Endothelial cell of umbilical vein (primary cell): ENCODE measurements around the gene TMEM139.

Experiments used
- MYC ChIP-seq: IDR thresholded peaks from one replicate; pipeline ENCODE4 v1.6.1; 2011; ENCODE audit warnings: mild to moderate bottlenecking, low read depth, low read length
- POLR2A ChIP-seq: IDR thresholded peaks from 2 replicates; pipeline ENCODE4 v1.6.1; 2012; ENCODE audit warnings: low read depth, mild to moderate bottlenecking, control low read depth, low read length
- POLR2AphosphoS5 ChIP-seq: IDR thresholded peaks from 2 replicates; pipeline ENCODE4 v1.6.1; 2012; ENCODE audit warnings: low read depth, mild to moderate bottlenecking, control low read depth, low read length, moderate library complexity; ENCODE audit not compliant: insufficient read depth
- TF ChIP-seq, protein P1 (sequence below), 2 donors: IDR thresholded peaks; 1 replicate in 1 of 2; 2 replicates in 1 of 2; pipeline ENCODE4 v1.5.1; 2011; ENCODE audit warnings: low read length in 2 of 2, mild to moderate bottlenecking in 2 of 2, moderate library complexity in 2 of 2, control low read depth in 1 of 2, inconsistent platforms in 1 of 2, low read depth in 1 of 2; ENCODE audit not compliant: insufficient read depth in 1 of 2; ENCODE audit errors: extremely low read depth in 1 of 2

DNA sequence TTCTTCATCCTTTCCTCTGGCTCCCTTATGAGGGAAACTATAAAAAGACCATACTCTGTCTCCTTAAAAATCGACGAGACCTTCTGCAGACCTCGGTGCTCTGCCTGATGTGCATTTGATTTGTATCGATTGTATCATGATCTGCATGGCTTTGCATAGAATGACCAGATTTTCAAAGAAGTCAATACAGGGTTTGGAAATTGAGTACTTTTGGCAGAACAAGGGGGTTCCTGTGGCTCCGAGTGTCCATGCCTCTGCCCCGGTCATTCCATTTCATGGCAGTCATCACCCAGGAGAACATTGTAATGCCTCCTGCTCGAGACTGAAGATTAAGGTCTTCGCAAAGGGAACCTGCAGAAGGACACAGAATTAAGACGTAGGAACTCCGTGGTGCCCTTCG lies 4.1 kb downstream of the TMEM139 start:
- TF ChIP-seq, protein P1, sequence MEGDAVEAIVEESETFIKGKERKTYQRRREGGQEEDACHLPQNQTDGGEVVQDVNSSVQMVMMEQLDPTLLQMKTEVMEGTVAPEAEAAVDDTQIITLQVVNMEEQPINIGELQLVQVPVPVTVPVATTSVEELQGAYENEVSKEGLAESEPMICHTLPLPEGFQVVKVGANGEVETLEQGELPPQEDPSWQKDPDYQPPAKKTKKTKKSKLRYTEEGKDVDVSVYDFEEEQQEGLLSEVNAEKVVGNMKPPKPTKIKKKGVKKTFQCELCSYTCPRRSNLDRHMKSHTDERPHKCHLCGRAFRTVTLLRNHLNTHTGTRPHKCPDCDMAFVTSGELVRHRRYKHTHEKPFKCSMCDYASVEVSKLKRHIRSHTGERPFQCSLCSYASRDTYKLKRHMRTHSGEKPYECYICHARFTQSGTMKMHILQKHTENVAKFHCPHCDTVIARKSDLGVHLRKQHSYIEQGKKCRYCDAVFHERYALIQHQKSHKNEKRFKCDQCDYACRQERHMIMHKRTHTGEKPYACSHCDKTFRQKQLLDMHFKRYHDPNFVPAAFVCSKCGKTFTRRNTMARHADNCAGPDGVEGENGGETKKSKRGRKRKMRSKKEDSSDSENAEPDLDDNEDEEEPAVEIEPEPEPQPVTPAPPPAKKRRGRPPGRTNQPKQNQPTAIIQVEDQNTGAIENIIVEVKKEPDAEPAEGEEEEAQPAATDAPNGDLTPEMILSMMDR (IDR thresholded peaks at IDR 0.05; ENCODE audit: extremely low read depth in 1 of 2, insufficient read depth in 1 of 2, low read depth in 1 of 2, low read length in 2 of 2), result no peak
- TF ChIP-seq POLR2A, result no peak
- no peak for TF ChIP-seq POLR2AphosphoS5
- TF ChIP-seq MYC, result no peak
